Loucy (cell line): ENCODE results near the gene MED1.

Experiments
- CTCF ChIP-seq: fragments of 200-600 bp; sonication (generic); conservative IDR thresholded peaks from 2 replicates; pipeline ENCODE4 v1.5.1; 2014; ENCODE audit warnings: mild to moderate bottlenecking, antibody characterized with exemption, low read length
- EZH2phosphoT487 ChIP-seq: fragments of 200-600 bp; IDR thresholded peaks from 2 replicates; pipeline ENCODE4 v1.6.1; 2018; ENCODE audit warnings: antibody characterized with exemption, mild to moderate bottlenecking, moderate library complexity, borderline replicate concordance

GRCh38 chr17:39365242-39365641 lies 85.8 kb downstream of the MED1 start:
- TF ChIP-seq CTCF, result no peak
- TF ChIP-seq EZH2phosphoT487, result no peak
